GM12801 (cell line): ENCODE data around the gene RAD50.

Source experiments
- TF ChIP-seq, protein P1 (sequence below): IDR thresholded peaks from one replicate; pipeline ENCODE4 v1.5.1; 2011; ENCODE audit warnings: control low read depth; ENCODE audit not compliant: insufficient read length; ENCODE audit errors: extremely low read depth

Gene RAD50

GRCh38 chr5:132662925-132663770 lies 106.4 kb downstream of the RAD50 start:
- TF ChIP-seq, protein P1, sequence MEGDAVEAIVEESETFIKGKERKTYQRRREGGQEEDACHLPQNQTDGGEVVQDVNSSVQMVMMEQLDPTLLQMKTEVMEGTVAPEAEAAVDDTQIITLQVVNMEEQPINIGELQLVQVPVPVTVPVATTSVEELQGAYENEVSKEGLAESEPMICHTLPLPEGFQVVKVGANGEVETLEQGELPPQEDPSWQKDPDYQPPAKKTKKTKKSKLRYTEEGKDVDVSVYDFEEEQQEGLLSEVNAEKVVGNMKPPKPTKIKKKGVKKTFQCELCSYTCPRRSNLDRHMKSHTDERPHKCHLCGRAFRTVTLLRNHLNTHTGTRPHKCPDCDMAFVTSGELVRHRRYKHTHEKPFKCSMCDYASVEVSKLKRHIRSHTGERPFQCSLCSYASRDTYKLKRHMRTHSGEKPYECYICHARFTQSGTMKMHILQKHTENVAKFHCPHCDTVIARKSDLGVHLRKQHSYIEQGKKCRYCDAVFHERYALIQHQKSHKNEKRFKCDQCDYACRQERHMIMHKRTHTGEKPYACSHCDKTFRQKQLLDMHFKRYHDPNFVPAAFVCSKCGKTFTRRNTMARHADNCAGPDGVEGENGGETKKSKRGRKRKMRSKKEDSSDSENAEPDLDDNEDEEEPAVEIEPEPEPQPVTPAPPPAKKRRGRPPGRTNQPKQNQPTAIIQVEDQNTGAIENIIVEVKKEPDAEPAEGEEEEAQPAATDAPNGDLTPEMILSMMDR, result no peak

DNA sequence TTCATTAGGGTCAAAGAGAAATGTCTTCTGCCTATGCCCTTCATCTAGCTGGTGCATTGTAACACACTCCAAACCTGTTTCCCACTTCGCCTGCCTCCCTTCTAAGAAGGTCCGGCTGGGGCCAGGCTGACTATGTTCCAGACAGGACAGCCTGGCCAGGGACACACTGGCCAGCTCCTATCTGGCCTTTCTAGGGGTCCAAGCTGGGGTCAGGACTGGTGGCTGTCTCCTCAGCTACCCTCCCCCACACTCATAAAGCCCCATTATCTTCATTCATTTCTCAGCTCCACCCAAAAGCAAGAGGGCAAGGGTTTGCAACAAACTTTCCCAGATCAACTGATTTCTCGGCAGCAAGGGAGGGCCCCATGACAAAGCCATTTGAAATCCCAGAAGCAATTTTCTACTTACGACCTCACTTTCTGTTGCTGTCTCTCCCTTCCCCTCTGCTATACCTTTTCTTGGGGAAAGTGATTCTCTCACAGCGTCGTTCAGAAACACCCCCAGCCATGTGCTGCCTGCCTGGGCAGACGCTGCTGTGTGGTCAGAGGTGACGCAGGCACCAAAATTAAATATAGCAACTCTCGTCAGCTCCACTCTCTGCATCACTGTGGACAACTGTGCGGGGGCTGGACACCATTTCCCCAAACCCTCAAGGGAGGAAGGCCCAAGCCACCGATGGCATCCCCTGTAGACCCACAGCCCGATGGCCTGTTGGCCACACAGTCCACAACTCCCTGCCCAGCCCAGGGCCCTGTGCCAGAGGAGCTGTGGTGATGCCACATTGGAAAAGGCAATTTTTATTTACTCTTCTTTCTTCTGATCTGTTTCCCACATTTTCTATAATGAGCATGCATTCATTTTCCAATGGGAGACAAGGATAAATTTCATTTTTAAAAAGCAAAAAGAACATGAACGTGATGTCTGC lies 107.3 kb downstream of the RAD50 start:
- TF ChIP-seq, protein P1, result no peak

DNA sequence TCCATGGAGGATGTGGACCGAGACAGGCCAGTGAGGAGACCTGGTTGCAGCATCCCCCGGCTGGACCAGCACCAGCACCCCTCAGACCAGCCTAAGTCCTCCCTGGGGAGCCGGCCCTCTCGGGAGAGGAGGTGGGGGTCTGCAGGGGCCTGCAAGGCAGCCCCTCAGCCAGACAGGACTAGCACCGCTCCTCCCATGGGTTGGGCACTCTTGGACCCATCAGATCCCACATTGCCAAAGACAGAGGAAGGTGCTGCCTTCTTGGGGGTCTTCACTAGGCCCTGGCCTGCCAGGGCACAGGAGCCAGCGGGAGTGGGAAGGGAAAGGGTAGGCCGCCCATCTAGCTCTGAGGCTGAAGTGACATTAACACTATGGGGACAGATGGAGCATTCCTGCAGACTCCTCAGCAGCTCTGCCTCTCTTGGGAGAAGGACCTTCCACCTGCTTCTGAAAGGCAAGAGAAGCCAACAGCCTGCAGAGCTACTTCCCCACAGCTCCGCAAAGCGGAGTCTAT lies 108.0 kb downstream of the RAD50 start:
- TF ChIP-seq, protein P1, result no peak

- TF ChIP-seq, protein P1, result no peak
These were observed 108.8 kb downstream of the RAD50 start for GRCh38 chr5:132665574-132666080.

DNA sequence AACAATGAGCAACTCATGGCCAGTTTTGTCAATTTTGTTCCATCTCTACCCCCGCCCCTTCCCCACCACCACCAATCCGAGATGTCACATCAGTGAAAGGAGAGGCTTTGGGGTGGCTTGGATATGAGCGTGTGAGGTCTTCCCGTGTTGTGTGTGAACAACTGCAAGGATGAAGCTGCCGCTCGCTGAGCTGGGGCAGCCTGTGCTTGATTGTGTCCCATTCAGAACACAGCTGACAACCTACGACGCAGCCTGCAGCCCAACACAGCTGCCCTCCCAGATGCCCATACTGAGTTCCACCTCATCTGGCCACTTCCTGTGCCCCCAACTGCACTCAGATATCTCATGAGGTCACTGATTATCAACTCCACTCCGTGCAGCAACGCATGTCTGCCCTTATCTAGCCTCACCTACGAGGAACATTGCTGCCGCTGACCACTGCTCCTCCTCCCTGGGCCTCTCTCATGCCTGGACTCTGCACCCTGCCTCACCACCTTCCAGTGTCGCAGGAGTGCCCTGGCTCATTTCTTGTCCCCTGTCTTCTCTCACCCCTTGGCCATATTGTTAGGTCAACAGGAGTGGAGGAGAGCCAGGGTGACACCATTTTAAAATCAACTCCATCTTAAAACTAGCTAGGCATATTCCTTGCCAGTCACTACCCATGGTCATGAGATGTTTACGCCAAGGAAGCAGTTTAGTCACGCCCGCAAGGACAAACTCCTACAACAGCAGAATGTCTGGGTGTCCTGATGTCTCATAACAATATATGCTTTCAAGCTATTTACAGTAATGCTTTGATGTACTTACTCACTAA lies 109.7 kb downstream of the RAD50 start:
- TF ChIP-seq, protein P1, result no peak

GRCh38 chr5:132667309-132667708 lies 110.5 kb downstream of the RAD50 start:
- TF ChIP-seq, protein P1, result no peak
